ENCODE data around the gene FXYD7.
"Not testable (repeated sequence)": the region's sequence is repeated elsewhere in the genome, so short reads cannot be mapped to it uniquely, and the experiment has no call there.

Gene FXYD7

DNA sequence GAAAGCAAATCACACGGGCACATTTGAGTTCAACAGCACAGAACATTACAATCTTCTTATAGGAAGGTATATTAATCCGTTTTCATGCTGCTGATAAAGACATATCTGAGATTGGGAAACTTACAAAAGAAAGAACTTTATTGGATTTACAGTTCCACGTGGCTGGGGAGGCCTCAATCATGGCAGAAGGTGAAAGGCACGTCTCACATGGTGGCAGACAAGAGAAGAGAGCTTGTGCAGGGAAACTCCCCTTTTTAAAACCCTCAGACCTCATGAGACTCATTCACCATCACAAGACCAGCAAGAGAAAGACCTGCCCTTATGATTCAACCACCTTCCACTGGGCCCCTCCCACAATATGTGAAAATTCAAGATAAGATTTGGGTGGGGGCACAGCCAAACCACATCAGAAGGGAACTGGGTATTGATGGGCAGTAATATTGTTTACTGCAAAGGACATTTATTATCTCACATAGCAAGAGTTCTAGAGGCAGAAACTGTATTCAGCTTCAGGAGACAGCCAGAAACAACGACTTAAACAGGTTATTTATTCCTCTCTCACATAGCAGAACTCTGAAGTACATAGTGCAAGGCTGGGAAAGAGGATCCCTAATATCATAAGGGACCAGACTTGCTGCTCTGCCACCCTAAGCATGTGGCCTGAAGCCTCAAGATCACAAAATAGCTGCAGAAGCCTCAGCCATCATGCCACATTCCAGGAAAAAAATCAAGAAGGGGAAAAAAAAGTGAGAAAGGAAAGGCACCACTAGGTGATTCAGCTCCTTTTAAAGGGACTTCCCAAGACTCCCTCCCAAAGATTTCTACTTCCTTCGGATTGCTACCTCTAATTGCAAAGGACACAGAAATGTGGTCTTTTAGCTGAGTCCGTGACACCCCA, 34.6 kb downstream of the FXYD7 start:
- H3K4me1 ChIP-seq = peaks cover 0 to 8% (median 5%) of the 10 kb centered on the region in 10 experiments; a peak in 9 of 20 replicates
- no peak overlapping the region for H3K4me2 ChIP-seq
- H3K9ac ChIP-seq = no peak overlapping the region
- peaks cover 0 to 17% (median 11%) of the 10 kb centered on the region in 11 experiments; a peak in 12 of 22 replicates for H3K9me3 ChIP-seq (replicated peaks in 1 of 11)
- H4K20me1 ChIP-seq = no peaks in the 10 kb centered on the region
- no peak overlapping the region for H3K4me3 ChIP-seq
- TF ChIP-seq Cebpa-rat (IDR thresholded peaks at IDR 0.05) = no peak
- no peak overlapping the region for H3K27ac ChIP-seq
- H3K27me3 ChIP-seq = no peaks in the 10 kb centered on the region
- peaks cover under 1 to 6% (median 5%) of the 10 kb centered on the region in 11 experiments; a peak in 18 of 22 replicates for H3K36me3 ChIP-seq

DNA sequence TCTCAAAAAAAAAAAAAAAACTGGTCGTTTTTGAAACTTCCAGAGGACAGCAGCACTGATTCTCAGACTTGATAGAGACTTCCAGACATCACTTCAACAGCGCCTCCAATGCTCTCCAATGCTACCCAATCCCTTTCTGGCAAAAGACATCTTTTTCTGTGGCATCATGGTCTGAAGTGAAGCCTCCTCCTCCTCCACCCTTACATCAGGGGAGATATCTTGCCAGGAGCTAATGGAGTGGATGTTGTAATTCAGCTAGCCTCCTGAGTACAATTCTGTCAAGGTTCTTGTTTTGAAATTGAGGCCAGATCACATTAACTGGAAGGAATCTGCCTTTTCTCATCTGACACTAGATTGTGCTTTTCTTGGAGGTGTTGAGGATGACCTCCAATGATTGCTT, 35.6 kb downstream of the FXYD7 start:
- H3K4me1 ChIP-seq = peaks cover 0 to 8% (median 5%) of the 10 kb centered on the region in 10 experiments; a peak in 9 of 20 replicates
- H4K20me1 ChIP-seq = no peaks in the 10 kb centered on the region
- no peak overlapping the region for H3K4me2 ChIP-seq
- H3K27me3 ChIP-seq = no peaks in the 10 kb centered on the region
- H3K4me3 ChIP-seq = no peak overlapping the region
- H3K27ac ChIP-seq = no peak overlapping the region
- no peak overlapping the region for H3K9ac ChIP-seq
- no peaks in the 10 kb centered on the region for H3K36me3 ChIP-seq
- TF ChIP-seq Cebpa-rat (IDR thresholded peaks at IDR 0.05) = no peak
- H3K9me3 ChIP-seq (replicated peaks in 1 of 11) = peaks cover 0 to 21% (median 10%) of the 10 kb centered on the region in 11 experiments; a peak in 10 of 22 replicates

DNA sequence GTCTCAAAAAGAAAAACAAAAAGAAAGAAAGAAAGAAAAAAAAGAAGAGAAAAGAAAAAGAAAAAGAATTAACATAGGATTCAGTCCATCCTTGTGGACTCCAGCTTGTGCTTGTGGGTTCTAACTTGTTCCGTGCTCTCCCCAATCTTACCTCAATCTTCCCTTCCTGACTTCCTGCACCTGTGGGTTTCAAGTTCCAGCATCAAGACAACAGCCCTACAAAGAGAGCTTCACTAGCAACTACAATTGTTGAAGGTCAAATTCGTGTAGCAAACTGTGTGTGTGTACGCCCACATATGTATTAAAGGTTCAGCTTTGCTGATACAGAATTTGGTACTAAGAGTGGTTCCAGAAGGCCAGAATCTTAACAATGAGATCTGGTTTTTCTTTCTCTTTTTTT, 36.8 kb downstream of the FXYD7 start:
- Histone ChIP-seq H3K4me2 (peak overlapping the region in 1 of 11 experiments; percentile 26; a peak in 1 of 22 replicates), H3K27me3 (no peaks in the 10 kb centered on the region), H3K27ac (no peak overlapping the region), H4K20me1 (no peaks in the 10 kb centered on the region), H3K4me1 (peaks cover 0 to 8% (median 5%) of the 10 kb centered on the region in 10 experiments; a peak in 9 of 20 replicates), H3K9ac (no peak overlapping the region), H3K9me3 (replicated peaks in 1 of 11) (peaks cover 0 to 30% (median 12%) of the 10 kb centered on the region in 11 experiments; a peak in 14 of 22 replicates), H3K36me3 (no peaks in the 10 kb centered on the region), H3K4me3 (no peak overlapping the region)
- no peak for TF ChIP-seq Cebpa-rat (IDR thresholded peaks at IDR 0.05)

DNA sequence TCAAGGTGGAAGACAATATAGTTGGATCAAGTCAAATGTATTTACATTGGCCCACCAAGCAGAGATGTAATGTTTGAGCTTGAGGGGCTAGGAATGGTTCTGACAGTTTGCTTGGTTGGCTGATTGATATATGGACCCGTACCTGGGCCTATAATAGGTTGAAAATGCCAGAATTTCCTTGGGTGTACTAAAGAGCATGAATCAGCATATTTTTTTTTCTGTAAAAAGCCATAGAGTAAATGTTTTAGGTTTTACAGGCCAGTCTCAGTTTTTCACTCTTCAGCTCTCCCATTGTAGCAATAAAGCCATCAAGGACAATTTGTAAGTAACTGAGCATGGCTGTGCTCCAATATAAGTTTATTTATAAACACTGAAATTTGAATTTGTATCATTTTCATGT, 38.3 kb downstream of the FXYD7 start:
- no peak overlapping the region for H3K4me3 ChIP-seq
- no peaks in the 10 kb centered on the region for H4K20me1 ChIP-seq
- no peak overlapping the region for H3K9ac ChIP-seq
- no peaks in the 10 kb centered on the region for H3K36me3 ChIP-seq
- no peak overlapping the region for H3K4me2 ChIP-seq
- no peaks in the 10 kb centered on the region for H3K27me3 ChIP-seq
- H3K4me1 ChIP-seq = peaks cover 0 to 5% (median 0%) of the 10 kb centered on the region in 10 experiments; a peak in 2 of 20 replicates
- no peak overlapping the region for H3K27ac ChIP-seq
- TF ChIP-seq Cebpa-rat (IDR thresholded peaks at IDR 0.05) = no peak
- H3K9me3 ChIP-seq (replicated peaks in 1 of 11) = peaks cover 0 to 30% (median 12%) of the 10 kb centered on the region in 11 experiments; a peak in 14 of 22 replicates

DNA sequence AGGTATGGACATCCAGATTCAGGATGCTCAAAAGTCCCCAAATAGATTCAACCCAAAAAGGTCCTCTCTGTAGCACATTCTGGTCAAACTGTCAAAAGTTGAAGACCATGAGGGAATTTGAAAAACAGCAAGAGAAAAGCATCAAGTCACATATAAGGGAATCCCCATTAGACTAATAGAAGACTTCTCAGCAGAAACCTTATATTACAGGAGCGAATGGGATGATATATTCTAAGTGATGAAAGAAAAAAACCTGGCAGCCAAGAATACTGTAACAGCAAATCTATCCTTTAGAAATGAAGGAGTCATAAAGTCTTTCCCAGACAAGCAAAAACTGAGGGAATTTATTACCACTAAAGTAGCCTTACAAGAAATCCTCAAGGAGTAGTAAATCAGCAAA, 41.2 kb downstream of the FXYD7 start:
- H3K27ac ChIP-seq = no peak overlapping the region

DNA sequence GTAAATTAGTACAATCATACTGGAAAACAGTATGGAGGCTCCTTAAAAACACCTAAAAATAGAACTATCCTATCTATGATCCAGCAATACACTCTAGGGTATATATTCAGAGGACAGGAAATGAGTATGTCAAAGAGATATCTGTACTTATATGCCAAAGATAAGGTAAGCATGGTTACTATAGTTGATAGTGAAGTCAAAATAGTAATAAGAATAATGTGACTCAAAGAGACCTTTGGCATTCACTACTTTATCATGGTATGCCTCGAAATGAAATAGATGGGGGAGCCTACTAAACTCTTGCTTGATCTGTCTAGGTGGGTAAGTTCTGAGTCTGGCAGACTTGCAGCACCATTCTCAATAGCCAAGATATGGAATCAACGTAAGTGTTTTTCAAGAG, 41.8 kb downstream of the FXYD7 start:
- Histone ChIP-seq H3K4me3 (no peak overlapping the region), H3K4me2 (no peak overlapping the region), H3K9ac (no peak overlapping the region), H3K4me1 (peaks cover 0 to 1% (median 0%) of the 10 kb centered on the region in 10 experiments; a peak in 1 of 20 replicates), H3K9me3 (replicated peaks in 1 of 11) (peaks cover 0 to 21% (median 7%) of the 10 kb centered on the region in 11 experiments; a peak in 14 of 22 replicates), H4K20me1 (no peaks in the 10 kb centered on the region), H3K36me3 (no peaks in the 10 kb centered on the region), H3K27me3 (no peaks in the 10 kb centered on the region), H3K27ac (no peak overlapping the region)
- TF ChIP-seq Cebpa-rat (IDR thresholded peaks at IDR 0.05) = no peak

More for the DNA sequence above, 41.2 kb downstream of the FXYD7 start:
- no peak for TF ChIP-seq Cebpa-rat (IDR thresholded peaks at IDR 0.05)
- Histone ChIP-seq H3K4me3 (no peak overlapping the region), H3K4me2 (no peak overlapping the region), H3K27me3 (no peaks in the 10 kb centered on the region), H3K9me3 (replicated peaks in 1 of 11) (peaks cover 0 to 21% (median 7%) of the 10 kb centered on the region in 11 experiments; a peak in 14 of 22 replicates), H4K20me1 (no peaks in the 10 kb centered on the region), H3K4me1 (peaks cover 0 to 5% (median 0%) of the 10 kb centered on the region in 10 experiments; a peak in 2 of 20 replicates), H3K9ac (no peak overlapping the region), H3K36me3 (no peaks in the 10 kb centered on the region)

DNA sequence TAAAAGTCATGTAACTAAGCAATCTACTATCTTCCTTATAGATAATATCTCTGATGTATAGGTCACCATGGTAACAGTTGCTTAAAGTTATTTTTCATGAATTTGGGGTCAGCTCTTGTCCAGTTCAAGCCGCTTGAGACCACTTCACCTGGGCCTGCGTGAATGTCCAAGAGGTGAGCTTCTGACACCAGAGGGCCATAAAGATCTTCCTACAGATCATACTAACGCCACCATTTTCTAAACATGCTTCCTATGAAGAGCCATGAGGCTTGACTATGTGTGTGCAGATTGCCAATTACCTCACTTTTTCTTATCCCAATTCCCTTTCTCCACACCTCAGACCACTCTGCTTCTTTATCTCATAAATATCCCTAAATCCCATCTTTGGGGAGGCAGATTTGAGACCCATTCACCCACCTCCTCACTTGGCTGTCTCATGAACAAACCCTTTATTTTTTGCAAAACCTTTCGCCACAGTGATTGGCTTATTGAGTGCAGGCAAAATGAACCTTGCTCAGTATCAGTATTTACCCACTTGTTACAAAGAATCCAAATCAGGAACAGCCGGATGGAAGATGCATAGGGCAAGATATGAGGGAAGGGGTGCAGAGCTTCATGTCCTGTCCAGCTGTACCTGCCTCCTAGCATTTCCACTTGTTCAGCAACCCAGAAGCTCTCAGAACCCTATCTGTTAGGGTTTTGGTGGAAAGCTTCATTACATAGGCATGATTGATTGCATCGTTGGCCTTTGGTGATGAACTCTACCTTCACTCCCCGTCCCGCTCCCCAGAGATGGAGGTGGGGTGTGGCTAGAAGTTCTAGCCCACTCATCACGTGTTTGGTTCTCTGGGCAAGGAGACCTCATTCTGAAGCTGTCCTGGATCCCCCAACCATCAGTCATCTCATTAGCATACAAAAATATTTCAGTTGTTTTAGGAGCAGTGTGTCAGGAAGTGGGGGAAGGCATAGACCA, 51.2 kb downstream of the FXYD7 start:
- Histone ChIP-seq H3K9me3 (replicated peaks in 1 of 11) (peaks cover 13 to 30% (median 20%) of the 10 kb centered on the region in 11 experiments), H3K36me3 (no peaks in the 10 kb centered on the region), H3K4me1 (no peaks in the 10 kb centered on the region), H3K27me3 (no peaks in the 10 kb centered on the region), H3K4me3 (no peak overlapping the region), H4K20me1 (no peaks in the 10 kb centered on the region), H3K4me2 (no peak overlapping the region), H3K9ac (no peak overlapping the region), H3K27ac (no peak overlapping the region)
- TF ChIP-seq Cebpa-rat (IDR thresholded peaks at IDR 0.05) = no peak

DNA sequence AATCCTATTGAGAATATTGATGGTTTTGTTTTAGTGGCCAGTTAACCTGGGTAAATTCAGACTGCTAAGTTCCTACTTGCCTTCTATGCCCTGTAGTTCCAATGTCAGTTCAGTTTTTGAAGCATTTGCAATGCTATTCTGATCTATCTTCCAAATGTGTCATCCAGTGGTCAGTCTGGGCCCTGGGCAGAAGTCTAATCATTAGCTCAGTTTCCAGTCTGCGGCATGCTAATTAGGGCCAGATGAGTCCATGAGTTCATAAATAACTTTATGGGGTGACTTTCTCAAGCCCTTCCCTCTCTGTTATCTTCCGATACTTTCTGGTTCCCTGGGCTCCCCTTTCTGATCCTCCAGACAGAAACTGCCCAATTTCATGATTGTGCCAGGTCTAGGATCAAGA, 52.8 kb downstream of the FXYD7 start:
- Histone ChIP-seq H3K27ac (no peak overlapping the region), H3K4me2 (no peak overlapping the region), H3K9me3 (replicated peaks in 1 of 11) (peaks cover 13 to 30% (median 20%) of the 10 kb centered on the region in 11 experiments), H3K4me3 (no peak overlapping the region), H3K36me3 (no peaks in the 10 kb centered on the region), H3K4me1 (peaks cover 0 to 3% (median 0%) of the 10 kb centered on the region in 10 experiments; a peak in 3 of 20 replicates), H4K20me1 (no peaks in the 10 kb centered on the region), H3K27me3 (no peaks in the 10 kb centered on the region), H3K9ac (no peak overlapping the region)
- no peak for TF ChIP-seq Cebpa-rat (IDR thresholded peaks at IDR 0.05)

DNA sequence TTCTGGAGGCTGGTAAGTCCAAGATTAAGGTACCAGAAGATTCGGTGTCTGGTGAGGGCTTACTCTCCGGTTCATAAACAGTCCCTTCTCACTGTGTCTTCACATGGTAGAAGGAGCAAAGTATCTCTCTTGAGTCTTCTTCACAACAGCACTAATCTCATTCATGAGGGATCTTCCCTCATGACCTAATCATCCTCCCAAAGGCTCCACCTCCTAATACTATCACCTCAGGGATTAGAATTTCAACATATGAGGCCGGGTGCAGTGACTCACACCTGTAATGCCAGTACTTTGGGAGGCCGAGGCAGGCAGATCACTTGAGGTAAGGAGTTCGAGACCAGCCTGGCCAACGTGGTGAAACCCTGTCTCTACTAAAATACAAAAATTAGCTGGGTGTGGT, 53.8 kb downstream of the FXYD7 start:
- H3K9ac ChIP-seq, H4K20me1 ChIP-seq, H3K27ac ChIP-seq, H3K27me3 ChIP-seq, H3K36me3 ChIP-seq, H3K4me3 ChIP-seq, H3K4me2 ChIP-seq: not testable (repeated sequence)
- Histone ChIP-seq H3K9me3 (replicated peaks in 1 of 11) (peaks cover 7 to 21% (median 11%) of the 10 kb centered on the region in 11 experiments), H3K4me1 (peaks cover 0 to 13% (median under 1%) of the 10 kb centered on the region in 10 experiments; a peak in 7 of 20 replicates)

Measured in BLaER1 treated with 17β-estradiol and CSF1 and Interleukin-3, amounts not matched to agents 10 nM and 100 nM (cell line).